GM18498 (cell line): ENCODE measurements around the gene SSPN.

Experiments
- ATAC-seq: cut with Tn5 transposase; IDR thresholded peaks from one replicate; pipeline ENCODE4 v1.9.1; 2021; ENCODE audit warnings: mild to moderate bottlenecking, moderate library complexity; ENCODE audit not compliant: unreplicated experiment

SSPN gene

GRCh38 chr12:26281320-26281719 is 85.9 kb downstream of the SSPN start:
- no peak for ATAC-seq

DNA sequence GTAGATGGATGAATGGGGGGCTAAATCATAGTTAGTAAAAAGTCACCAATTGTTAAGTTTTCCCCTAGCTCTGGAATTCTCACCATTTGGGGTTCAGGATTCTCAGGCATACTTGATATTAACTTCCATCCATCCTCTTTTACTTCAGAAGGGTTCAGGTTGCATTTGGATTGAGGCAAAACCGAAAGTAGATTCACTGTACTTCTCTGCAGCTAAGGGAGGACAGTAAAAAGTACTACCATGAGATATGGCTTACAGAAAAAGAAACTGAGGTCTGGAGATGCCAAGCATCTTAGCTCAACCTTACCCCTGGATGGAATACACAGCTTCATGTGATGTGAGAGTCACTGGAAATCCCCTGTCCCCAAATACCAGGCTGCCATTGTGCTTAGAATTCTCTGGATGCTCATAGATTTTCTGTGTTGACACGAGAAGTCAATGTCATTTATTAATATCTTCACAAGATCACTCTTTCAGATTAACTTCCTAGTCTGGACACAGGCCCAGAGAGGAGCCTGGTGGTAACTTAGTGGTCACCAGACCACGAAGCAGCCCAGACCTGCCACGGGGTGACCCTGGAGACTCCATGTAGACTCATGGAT is 87.1 kb downstream of the SSPN start:
- no peak for ATAC-seq

GRCh38 chr12:26283046-26283445 is 87.7 kb downstream of the SSPN start:
- no peak for ATAC-seq

DNA sequence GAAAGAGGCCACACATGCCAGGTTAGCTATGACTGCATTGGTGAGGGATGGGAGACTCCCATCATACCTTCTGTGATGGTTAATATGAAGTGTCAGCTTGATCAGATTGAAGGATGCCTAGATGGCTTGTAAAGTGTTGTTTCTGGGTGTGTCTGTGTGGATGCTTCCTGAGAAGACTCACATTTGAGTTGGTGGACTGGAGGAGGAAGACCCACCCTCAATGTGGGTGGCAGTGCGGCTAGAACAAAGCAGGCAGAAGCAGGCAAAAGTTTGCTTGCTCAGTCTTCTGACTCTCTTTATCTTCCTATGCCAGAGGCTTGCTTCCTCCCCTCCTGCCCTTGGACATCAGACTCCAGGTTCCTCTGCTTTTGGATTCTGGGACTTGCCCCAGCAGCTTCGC is 88.2 kb downstream of the SSPN start:
- ATAC-seq: no peak

DNA sequence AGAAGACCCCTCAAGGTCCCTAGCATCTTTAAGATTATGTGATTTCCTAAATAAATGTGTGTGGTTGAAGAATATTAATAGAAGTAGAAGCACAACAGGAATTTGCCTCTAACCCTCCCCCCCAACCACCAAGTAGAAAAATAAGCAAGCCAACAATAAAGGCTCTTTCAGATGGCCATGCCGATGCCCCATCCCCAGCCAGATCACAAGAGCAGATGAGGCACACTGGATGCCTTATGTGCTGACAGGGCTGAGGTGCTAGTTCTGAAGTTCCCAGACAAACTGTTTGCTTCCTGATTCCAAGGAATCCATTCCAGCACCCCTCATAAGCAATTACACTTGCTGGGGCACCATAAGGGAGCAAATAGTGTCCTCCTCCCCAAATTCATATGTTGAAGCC is 90.0 kb downstream of the SSPN start:
- no peak for ATAC-seq

- no peak for ATAC-seq
Observed at GRCh38 chr12:26286186-26286585, 90.8 kb downstream of the SSPN start.

DNA sequence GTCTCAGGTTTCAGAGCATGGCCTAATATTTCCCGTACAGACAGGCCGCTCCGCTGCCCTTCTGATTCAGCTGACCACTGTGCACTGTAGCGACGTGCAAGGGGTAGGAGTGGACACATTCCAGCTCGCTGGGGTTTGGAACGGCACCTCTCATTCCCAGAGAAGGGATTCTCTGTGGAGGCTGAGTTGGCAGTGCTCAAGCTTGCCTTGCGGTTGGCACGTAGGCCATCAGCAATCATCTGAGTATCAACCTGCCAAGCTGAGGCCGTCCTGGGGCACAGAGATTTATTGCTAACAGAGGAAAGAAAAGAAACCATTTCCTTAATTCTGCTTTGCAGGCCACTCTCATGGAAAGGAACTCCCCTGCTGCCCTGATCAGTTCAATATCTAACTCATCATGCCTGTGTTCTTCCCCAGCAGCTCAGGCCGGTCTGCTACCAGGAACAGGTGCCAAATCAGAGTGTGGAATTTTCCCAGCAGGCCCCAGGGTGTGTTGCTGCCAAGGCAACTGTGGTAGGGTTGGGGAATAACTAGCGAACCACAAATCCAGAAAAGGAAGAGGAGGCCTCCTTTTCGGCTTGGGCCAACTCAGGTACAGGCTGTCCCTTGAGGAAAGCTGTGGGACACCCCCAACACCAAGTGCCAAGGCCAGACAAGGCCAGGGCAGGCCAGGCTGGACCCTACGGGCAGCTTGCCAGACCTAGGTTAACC is 92.5 kb downstream of the SSPN start:
- no peak for ATAC-seq

DNA sequence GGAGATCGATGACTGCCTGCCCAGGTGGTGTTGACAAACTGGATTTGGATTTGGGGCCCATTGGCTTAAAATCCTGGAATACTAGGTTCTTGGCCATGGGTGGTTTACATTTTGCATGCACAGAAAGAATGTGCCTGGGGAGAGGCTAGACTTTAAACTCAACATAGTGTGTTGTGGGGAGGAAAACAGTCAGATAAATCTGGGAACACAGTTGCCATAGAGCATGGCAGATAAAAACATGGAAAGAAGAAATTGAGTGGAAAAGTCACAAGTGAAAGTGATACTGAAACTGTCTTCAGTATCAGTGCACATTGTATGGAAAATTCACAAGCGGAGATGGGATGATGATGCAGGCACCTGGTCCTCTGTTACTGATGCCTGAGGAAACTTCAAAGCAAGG is 95.2 kb downstream of the SSPN start:
- ATAC-seq: no peak

DNA sequence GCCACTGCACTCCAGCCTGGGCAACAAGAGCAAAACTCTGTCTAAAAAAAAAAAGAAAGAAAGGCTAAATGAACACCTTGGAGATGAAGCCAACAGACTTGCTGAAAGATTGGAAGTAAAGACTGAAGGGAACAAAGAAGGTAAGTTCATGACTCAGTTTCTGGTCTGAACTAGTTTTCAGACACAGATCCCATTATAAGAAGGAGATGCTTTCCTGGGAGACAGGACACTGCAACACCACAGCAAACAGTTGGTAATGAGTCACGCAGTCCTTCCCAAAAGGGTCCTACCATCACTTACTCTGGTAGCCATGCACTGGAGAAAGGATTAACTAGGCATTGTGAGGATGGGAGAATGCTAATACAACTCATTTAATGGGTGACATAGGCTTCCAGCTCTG is 97.2 kb downstream of the SSPN start:
- no peak for ATAC-seq

DNA sequence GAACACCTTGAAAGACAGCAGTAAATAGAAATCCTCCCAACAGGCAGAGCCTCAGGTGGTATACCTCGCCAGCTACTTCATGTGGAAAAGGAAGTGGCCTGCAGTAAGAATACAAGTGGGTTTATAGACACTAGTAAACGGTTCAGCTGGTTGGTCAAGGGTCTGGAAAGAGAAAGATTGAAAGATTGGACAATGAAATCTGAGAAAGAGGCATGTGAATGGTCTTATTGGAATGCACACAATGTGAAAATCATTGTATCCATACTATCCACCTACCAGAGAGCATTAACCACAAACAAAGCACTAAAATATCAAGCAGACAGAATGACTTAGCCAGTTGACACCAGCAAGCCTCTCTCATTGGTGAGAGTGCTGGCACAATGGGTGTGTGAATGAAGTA is 98.2 kb downstream of the SSPN start:
- no peak for ATAC-seq

DNA sequence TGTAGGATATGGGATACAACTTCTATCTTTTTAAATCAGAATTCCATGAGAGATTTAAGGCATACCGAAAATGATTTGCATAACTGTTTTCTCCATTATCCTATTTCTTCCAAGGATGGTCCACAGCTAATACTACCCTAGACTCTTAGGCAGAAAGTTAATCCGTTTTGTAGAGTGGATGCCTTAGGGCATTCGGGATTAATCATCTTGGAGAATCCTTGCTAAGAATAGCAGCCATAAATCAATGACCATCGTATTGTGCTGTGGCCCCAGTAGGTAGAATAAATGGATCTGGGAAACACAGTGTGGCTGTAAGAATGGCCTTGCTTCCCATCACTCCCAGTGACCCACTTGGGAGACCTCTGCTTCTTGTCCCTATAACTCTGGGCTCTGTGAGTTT is 99.6 kb downstream of the SSPN start:
- ATAC-seq: no peak

DNA sequence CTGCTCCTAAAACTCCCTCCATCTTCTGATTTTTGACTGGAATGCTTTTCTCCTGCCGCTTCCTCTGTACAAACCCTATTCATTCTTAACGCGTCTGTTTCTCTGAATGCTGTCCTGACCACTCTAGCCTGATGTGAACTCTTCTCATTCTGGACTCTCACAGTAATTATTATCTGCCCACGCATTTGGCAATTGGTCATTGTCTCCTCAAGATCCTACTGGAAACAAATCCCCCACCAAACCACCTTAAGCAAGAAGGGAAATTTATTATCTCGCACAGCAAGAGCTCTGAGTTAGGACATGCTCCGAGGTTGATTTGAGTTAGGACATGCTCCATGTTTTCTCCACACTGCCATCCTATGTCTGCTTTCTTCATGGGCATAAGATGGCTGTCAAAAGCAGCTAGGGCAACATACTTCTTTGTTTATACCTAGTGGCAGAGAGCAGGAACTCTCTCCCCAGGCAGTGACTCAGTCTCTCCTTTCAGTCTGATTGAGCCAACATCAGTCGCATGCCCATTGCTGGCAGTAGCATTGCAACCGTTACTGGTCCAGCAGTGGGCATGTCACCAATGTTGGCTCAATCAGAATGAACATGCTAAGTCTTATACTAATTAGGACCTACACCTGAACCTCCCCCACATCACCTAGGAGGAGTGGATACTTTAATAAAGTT is 102.2 kb downstream of the SSPN start:
- ATAC-seq: no peak

- ATAC-seq: peak; percentile 99
Observed at GRCh38 chr12:26298785-26299621, 103.6 kb downstream of the SSPN start.

- ATAC-seq: no peak
Observed at GRCh38 chr12:26299751-26300150, 104.4 kb downstream of the SSPN start.
